SK-N-SH treated with all-trans-retinoic acid at 6 μM for 48 hours (cell line): ENCODE data around the gene CALML6.
A peak's percentile ranks its signal among the peaks of the same experiment; 100 is the strongest.

Experiments
- ARNTL ChIP-seq: fragments of 450-650 bp; formaldehyde crosslinking; IDR thresholded peaks from 2 replicates; pipeline ENCODE4 v1.5.0; 2020; ENCODE audit warnings: low read depth, mild to moderate bottlenecking, moderate library complexity, borderline replicate concordance
- BACH2 ChIP-seq: fragments of 250-450 bp; sonication (Bioruptor Pico); IDR thresholded peaks from 2 replicates; pipeline ENCODE4 v1.9.0; 2021; ENCODE audit warnings: mild to moderate bottlenecking, borderline replicate concordance
- CSDC2 ChIP-seq: fragments of 250-450 bp; sonication (Bioruptor Pico); IDR thresholded peaks from 2 replicates; pipeline ENCODE4 v1.5.0; 2020; ENCODE audit warnings: mild to moderate bottlenecking, moderate library complexity
- OSR1 ChIP-seq: fragments of 250-450 bp; sonication (Bioruptor Pico); IDR thresholded peaks from 2 replicates; pipeline ENCODE4 v1.8.0; 2022; ENCODE audit warnings: moderate library complexity, mild to moderate bottlenecking, inconsistent platforms
- PATZ1 ChIP-seq: fragments of 250-450 bp; sonication (Bioruptor Pico); IDR thresholded peaks from 2 replicates; pipeline ENCODE4 v1.8.0; 2020; ENCODE audit warnings: mild to moderate bottlenecking, moderate library complexity, borderline replicate concordance
- POU6F1 ChIP-seq: fragments of 250-450 bp; sonication (Bioruptor Pico); IDR thresholded peaks from 2 replicates; pipeline ENCODE4 v1.8.0; 2021; ENCODE audit warnings: low read depth, mild to moderate bottlenecking, moderate library complexity, borderline replicate concordance
- ZC3H10 ChIP-seq: fragments of 250-450 bp; sonication (Bioruptor Pico); IDR thresholded peaks from 2 replicates; pipeline ENCODE4 v1.5.1; 2021; ENCODE audit warnings: mild to moderate bottlenecking, moderate library complexity
- ZFP3 ChIP-seq: fragments of 250-450 bp; sonication (Bioruptor Pico); IDR thresholded peaks from 2 replicates; pipeline ENCODE4 v1.5.0; 2020; ENCODE audit warnings: mild to moderate bottlenecking, moderate library complexity
- ZFP30 ChIP-seq: fragments of 450-650 bp; formaldehyde crosslinking; IDR thresholded peaks from 2 replicates; pipeline ENCODE4 v1.5.0; 2022; ENCODE audit warnings: mild to moderate bottlenecking, moderate library complexity
- ZNF565 ChIP-seq: fragments of 450-650 bp; formaldehyde crosslinking; conservative IDR thresholded peaks from 2 replicates; pipeline ENCODE4 v1.5.0; 2020; ENCODE audit warnings: low read depth, mild to moderate bottlenecking, moderate library complexity
- ZNF70 ChIP-seq: fragments of 450-650 bp; formaldehyde crosslinking; IDR thresholded peaks from 2 replicates; pipeline ENCODE4 v1.5.0; 2020; ENCODE audit warnings: mild to moderate bottlenecking, moderate library complexity
- ZNF8 ChIP-seq: fragments of 450-650 bp; formaldehyde crosslinking; IDR thresholded peaks from 2 replicates; pipeline ENCODE4 v1.5.0; 2020; ENCODE audit warnings: mild to moderate bottlenecking, moderate library complexity

GRCh38 chr1:1903224-1903623 lies 11.8 kb upstream of the CALML6 start:
- no peak for TF ChIP-seq ZNF70 (CRISPR knock-in tag)
- no peak for TF ChIP-seq POU6F1 (CRISPR knock-in tag)
- no peak for TF ChIP-seq PATZ1 (CRISPR knock-in tag)
- TF ChIP-seq ZC3H10, result no peak
- TF ChIP-seq OSR1, result no peak
- peak; percentile 92 for TF ChIP-seq ZNF8 (CRISPR knock-in tag)
- no peak for TF ChIP-seq ZFP3
- TF ChIP-seq ZNF565 (CRISPR knock-in tag), result no peak
- no peak for TF ChIP-seq CSDC2 (CRISPR knock-in tag)
- no peak for TF ChIP-seq ARNTL (CRISPR knock-in tag)
- no peak for TF ChIP-seq BACH2 (CRISPR knock-in tag)
- TF ChIP-seq ZFP30 (CRISPR knock-in tag), result no peak
